ENCODE measurements around the gene RNF13.
"Not testable (repeated sequence)": the region's sequence is repeated elsewhere in the genome, so short reads cannot be mapped to it uniquely, and the experiment has no call there.

RNF13 gene

DNA sequence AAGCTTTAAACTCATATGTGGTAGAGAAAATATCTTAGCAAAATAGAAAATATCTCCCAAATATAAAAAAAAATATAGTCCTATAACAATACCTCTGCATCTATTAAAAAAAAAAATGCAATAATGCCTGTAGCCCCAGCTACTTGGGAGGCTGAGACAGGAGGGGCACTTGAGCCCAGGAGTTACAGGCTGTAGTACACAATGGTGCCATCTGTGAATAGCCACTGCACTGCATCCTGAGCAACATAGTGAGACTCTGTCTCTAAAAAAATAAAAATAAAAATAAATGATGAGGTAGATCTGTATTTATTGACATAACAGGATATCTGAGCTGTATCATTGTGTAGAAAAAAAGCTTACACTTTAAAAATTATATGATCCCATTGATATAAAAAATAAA is 87.3 kb downstream of the RNF13 start:
- no peak for DNase-seq (ENCODE audit: low spot score)

DNA sequence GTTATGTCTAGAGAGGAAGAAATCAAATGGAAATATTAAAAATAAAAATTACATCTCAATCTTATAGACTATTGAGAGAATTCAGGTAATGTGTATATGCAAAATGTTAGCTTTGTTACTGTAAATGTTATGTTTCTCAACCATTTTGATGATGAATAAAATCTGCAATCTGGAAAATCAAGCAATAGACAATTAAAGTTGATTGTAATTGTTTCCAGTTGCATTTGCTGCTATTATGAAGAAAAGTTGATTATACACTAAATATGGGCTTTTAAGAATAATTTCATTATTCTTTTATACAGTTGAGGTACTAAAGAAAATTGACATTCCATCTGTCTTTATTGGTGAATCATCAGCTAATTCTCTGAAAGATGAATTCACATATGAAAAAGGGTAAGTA is 88.8 kb downstream of the RNF13 start:
- no peak for DNase-seq (ENCODE audit: low spot score)

DNA sequence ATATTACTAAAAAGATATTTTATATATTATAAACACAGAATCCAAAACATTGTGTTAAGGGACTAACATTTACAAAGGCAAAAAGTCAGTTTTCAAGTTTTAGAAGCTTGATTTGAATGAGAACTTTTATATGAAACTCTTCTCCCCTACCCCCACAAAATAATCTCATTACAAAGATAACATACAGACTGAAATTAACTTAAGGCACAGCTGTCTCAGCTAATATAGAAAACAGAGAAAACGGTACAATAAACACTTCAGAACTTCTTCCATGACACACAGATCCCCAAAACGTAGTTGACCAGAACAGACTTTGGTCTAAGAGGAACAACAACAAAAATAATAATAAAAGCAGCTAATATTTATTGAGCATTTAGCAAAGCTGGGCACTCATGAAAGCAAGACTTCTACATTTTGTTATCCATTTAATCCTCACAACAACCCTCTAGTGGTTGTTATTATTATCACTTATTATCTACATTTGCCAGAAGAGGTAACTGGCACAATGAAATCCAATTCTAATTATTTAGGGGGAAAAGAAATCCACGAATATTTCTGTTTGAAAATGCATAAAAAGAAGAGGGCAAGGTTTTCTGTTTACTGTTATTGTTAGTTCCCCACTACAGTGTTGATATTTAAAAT is 89.6 kb downstream of the RNF13 start:
- no peak for DNase-seq (ENCODE audit: low spot score)

DNA sequence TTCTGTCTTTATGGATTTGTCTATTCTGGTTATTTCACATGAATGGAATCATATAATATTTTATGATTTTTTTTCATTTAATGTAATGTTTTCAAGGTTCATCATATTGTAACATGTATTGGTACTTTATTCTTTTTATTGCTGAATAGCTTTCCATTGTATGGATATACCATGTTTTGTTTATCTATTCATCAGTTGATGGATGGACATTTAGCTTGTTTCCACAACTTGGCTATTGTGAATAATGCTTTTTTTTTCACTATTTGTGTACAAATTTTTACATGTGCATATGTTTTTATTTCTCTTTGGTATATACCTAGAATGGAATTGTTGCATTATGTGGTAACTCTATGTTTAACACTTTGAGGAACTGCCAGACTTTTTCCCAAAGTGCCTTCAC is 93.0 kb downstream of the RNF13 start:
- DNase-seq (ENCODE audit: low spot score), result no peak

DNA sequence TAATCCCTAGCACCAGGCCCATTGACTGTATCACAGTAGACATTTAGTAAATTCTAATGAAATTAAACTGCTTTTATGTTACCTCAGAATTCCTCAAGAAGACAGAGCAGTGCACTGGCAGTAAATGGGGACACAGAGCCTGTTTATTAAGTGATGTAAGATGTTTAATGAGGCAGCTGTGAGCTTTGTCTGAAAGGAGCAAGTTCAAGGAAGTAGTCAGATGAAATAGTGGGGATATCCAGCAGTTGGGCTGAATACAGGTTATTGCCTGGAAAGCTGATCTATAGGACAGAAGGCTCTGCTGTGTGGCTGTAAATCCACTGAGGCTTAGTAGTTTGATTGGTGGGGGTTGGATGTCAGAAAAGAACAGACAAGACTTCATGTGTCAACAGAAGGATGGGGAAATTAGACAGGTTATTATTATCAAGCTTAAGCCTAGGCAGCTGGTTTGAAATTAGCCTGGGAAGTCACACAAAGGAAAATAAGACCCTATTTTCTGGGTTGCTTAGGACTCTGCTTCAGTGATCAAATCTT is 95.5 kb downstream of the RNF13 start:
- no peak for DNase-seq (ENCODE audit: low spot score)

DNA sequence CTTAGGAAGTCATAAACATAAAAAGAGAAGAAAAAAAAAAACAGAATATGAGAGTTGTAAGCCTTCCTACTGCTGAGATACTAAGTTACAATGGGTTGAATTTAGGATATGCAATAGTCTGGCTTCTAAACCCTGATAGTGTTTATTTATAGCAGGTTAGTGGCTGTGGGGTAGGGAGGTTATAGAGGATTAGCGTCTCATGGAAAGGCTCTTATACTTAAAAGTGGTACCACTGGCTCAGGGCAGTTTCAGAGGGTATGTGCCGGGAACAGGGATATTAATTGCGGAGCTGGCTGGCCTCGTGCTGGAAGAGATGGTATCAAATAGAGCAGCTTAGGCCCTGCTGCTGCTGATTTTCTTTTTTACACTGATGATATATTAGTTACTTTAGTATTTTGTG is 96.9 kb downstream of the RNF13 start:
- DNase-seq (ENCODE audit: low spot score), result no peak

DNA sequence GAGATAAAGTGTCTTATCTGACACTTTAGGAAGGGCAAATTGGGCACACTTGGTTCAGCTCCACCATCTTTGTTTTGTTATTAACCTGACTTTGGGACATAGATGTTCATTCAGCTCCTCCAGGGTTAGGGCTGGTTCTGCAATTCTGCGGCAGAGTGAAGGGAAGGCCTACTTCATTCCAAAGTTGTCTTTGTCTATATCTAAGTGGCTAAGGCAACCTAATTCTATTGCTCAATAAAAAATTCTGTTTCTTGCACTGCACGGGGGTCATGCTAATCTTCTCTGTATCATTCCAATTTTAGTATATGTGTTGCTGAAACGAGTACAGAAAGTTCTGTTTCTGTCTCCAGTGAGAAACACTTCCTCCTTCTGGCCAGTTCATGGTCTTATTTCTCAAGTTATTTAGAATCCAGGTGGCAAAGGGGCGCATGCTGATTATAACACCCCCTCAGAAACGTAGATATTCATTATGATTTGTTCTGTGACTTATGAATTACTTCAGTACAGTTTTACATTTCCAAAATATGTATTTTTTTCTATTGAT is 104.2 kb downstream of the RNF13 start:
- DNase-seq (ENCODE audit: low spot score), result no peak

DNA sequence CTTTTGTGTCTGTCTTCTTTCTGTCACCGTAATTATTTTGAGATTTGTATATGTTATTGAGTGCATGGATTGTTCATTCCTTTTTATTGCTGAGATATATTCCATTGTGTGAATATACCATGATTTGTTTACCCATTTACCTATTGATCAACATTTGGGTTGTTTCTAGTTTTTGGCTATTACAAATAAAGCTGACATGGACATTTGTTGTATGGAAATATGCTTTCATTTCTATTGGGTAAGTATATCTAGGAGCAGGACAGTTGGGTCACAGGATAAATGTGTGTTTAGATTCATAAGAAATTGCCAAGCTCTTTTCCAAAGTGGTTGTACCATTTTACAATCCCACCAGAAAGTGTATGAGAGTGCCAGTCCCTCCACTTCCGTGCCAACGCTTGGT is 106.5 kb downstream of the RNF13 start:
- no peak for DNase-seq (ENCODE audit: low spot score)

DNA sequence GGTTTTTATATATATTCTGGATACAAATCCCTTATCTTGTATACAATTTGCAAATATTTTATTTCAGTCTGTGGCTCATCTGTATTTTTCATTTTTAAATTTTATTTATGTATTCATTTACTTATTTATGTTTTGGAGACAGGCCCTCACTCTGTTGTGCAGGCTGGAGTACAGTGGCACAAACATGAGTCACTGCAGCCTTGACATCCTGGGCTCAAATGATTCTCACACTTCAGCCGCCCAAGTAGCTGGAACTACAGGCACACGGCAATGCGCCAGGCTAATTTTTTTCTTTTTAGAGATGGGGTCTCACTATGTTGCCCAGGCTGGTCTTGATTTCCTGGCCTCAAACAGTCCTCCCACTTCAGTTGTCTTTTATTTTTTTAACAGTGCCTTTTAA is 107.1 kb downstream of the RNF13 start:
- DNase-seq (ENCODE audit: low spot score), result no peak

DNA sequence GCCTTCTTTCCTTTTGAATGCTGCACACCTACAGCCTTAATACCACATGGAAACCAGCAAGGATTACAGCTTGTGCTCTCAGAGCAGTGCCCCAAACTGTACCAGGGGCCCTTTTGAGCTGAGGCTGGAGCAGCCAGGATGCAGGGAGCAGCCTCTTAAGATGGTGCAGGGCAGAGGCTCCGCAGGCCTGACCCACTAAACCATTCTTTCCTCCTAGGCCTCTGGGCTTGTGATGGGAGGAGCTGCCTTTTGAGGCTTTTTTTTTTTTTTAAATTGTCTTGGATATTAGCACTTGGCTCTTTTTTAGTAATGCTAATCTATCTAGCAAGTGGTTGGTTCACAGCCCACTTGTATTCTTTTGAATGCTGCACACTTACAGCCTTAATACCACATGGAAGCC is 120.0 kb downstream of the RNF13 start:
- DNase-seq (ENCODE audit: low spot score), result no peak

DNA sequence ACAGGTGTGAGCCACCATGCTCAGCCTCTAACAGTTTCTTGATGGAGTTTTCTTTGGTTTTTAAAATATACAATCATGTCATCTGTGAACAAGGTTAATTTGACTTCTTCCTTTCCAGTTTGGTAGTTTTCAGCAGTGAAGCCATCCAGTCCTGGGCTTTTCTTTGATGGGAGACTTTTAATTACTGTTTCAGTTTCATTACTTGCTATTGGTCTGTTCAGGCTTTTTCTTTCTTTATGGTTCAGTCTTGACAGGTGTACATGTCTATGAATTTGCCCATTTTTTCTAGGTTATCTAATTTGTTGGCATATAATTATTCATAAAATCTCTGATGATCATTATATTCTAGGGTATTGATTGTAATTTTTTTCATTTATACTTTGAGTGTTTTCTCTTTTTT is 120.8 kb downstream of the RNF13 start:
- no peak for DNase-seq (ENCODE audit: low spot score)

DNA sequence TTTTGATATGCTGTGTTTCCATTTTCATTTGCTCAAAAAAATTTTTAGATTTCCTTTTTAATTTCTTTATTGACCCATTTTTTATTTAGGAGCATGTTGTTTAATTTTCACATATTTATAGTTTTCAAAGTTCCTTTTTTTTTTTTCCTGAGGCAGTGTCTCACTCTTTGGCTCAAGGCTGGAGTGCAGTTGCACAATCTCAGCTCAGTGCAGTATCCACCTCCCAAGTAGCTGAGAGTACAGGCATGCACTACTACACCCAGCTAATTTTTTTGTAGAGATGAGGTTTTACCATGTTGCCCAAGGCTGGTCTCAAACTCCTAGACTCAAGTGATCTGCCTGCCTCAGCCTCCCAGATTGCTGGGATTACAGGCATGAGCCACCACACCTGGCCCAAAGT is 121.5 kb downstream of the RNF13 start:
- DNase-seq (ENCODE audit: low spot score), result no peak

DNA sequence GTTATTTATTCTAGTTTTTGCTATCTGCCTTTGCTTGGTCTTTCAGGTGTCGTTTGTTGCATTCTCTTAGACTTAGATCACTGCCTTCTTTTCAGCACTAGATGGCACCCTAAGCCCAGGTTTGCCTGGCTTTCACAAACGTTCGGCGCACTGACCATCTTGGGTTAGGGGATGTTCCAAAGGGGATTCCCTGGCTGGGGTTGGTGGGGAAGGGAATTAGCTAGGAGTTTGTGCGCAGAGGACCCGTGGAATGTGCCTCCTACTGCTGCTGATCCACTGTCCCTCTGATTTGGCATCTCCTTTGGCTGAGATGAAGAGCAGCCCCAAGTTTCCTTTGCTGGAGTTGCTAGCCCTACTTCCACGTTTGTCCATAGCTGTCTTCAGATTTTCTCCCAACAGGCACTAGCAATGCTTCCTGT is 123.8 kb downstream of the RNF13 start:
- DNase-seq (ENCODE audit: low spot score), result peak; percentile 13

DNA sequence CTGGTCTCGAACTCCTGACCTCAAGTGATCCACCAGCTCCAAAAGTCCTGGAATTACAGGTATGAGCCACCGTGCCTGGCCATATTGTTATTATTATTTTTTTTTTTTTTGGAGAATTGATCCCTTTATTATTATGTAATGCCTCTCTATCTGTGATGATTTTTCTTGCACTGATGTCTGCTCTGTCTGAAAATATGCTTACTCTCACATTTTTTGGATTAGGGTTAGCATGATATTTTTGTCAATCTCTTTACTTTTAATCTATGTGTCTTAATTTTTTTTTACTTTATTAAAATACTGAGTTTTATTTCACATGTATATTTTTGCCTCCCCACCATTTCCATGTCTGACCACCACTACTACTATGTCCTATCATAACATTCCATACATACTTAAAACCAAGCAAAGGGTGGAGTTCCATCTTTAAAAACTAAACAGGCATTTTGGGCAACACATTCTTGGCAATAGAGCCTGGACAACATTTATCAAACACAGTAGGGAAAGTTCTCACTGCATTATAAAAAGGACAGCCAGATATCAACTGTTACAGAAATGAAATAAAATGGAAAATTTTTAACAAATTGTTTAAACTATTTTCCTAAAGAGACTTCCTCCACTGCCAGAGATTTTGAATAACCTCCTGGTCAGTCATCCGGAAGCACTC is 125.5 kb downstream of the RNF13 start:
- not testable (repeated sequence) for DNase-seq (ENCODE audit: low spot score)

DNA sequence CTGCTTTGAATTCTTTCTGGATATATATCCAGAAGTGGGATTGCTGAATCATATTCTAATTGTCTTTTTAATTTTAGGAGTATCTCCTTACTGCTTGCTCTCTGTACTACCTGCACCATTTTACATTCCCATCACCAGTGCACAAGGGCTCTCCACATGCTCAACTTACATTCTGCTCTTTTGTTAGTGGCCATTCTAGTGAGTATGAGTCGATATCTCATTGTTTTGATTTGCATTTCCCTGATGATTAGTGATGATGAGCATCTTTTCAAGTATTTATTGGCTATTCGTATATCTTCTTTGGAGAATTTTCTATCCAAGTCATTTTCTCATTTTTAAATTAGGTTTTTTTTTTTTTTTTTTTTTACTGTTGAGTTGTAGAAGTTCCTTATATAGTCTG is 128.2 kb downstream of the RNF13 start:
- DNase-seq (ENCODE audit: low spot score), result no peak

DNA sequence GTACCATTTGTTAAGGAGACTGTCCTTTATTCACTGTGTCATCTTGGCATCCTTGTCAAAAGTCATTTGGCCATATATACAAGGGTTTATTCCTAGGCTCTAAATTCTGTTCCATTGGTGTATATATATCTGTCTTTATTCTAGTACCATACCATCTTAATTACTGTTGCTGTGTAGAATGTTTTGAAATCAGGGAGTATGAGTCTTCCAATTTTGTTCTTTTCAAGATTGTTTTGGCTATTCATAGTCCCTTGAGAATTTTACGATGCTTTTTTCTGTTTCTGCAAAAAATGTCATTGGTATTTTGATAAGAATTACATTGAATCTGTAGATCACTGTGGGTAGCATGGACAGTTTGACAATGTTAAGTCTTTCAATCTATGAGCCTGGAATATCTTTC is 128.9 kb downstream of the RNF13 start:
- DNase-seq (ENCODE audit: low spot score), result no peak

DNA sequence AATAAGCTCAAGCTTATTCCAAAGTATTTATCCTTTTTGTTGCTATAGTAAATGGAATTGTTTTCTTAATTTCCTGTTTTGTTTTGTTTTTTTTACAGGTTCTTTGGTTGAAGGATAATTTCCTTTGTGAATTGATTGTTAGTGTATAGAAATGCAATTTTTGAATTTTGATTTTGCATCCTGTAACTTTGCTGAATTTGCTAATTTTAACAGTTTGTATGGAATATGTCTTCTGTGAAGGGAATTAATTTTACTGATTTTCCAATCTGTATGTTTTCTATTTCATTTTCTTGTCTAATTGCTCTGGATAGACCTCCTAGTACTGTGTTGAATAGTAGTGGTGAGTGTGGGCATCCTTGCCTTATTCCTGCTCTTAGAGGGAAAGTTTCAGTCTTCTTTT is 129.4 kb downstream of the RNF13 start:
- no peak for DNase-seq (ENCODE audit: low spot score)

DNA sequence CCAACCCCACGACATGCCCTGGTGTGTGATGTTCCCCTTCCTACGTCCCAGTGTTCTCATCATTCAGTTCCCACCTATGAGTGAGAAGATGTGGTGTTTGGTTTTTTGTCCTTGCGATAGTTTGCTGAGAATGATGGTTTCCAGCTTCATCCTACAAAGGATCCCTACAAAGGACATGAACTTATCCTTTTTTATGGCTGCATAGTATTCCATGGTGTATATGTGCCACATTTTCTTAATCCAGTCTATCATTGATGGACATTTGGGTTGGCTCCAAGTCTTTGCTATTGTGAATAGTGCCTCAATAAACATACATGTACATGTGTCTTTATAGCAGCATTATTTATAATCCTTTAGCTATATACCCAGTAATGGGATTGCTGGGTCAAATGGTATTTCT is 131.0 kb downstream of the RNF13 start:
- DNase-seq (ENCODE audit: low spot score), result not testable (repeated sequence)

DNA sequence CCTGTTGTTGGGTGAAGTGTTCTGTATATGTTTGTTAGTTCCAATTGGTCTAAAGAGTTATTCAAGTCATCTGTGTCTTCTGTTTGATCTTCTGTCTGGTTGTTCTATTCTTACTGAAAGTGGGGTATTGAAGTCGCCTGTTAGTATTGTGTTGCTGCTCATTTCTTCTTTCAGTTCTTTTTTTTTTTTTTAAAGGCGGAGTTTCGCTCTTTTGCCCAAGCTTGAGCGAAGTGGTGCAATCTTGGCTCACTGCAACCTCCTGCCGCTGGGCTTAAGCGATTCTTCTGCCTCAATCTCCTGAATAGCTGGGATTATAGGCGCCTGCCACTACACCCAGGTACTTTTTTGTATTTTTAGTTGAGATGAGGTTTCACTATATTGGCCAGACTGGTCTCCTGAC is 134.2 kb downstream of the RNF13 start:
- DNase-seq (ENCODE audit: low spot score), result no peak

DNA sequence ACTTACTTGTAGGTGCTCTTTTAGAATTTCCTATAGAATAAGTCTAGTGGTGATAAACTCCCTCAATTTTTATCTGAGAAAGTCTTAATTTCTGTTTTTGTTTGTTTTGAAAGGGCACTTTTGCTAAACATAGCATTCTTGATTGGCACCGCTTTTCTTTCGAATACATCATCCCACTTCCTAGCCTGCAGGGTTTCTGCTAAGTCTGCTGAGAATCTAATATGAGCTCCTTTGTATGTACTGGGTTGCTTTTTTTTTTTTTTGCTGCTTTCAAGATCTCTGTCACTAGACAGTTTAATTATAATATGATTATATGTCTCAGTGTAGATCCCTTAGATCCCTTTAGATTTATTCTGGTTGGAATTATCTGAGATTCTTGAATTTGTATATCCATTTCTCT is 136.2 kb downstream of the RNF13 start:
- DNase-seq (ENCODE audit: low spot score), result no peak

DNA sequence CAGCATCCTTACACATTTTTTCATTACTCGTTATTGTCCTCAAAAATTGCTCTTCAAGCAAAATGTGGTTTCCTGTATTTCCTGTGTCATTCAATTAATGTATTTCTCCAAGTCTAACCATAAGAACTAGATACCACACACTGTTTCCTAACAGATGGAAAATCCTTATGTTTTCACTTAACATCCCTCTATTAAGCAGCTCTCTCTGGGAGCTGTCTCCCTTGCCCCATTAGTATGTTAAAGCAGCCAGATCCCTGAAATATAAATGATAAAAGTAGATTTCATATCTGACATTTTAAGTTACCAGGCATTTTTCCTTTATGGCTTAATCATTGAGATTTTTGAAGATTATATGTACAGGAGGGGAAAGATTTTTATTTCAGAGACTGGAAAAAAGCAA is 141.8 kb downstream of the RNF13 start:
- no peak for DNase-seq (ENCODE audit: low spot score)

DNA sequence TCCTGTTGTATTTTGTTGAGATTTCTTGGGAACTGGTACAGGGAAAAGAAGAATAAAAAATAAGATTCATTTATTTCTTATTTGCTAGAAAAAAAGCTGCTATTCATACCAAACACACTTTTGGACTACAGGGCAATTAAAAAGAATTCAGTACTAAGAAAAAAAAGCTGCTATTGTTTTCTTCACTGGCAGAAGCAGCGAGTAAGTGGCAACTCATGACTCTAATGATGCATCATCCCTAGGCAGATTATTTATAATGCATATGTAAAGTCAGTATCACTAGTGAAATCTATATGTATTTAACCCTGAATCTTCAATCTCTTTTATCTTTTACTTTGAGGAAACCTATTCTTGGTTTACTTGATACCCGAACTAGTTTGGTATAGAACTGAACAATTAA is 142.4 kb downstream of the RNF13 start:
- DNase-seq (ENCODE audit: low spot score), result no peak

DNA sequence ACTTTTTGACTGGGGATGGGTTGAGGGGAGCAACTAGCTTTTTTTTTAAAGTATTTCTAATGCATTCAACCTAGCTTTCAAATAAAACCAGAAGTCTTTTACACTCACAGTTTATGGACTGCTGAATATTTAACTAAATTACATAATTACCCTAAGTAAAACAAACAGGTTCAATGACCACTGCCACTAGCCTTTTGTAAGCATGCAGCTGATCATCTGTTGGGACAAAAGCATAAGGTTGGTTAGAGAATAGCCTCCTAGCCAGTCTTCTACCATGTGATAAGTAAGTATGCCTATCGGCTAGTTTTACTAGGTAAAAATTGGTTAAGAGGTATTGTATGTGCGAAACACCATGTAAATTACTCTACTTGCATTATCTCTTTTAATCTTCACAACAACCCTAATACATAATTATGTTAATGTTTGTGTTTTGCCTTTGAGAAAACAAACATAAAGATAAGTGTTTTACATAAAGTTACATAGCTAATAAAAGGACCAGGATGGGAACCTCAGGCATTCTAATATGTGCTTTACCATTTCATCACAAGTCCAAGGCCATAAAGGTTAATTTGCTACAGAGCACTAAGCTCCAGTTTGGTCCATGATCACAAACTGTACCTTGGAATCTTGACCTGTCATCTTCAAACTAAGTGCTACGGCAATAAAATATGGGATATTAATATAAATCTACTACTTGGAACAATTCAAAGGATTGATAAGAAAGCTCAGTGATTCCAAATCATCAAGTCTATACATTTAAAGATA is 144.5 kb downstream of the RNF13 start:
- DNase-seq (ENCODE audit: low spot score), result no peak
